ENCODE measurements around the gene GABRA4. TPM values are rescaled to one million over a fixed set of nuclear protein-coding genes. Genes with fewer than 3 reads are reported as not detected.

GABRA4 gene
- total RNA-seq, 1 donor from 2014 or later = 1.2 TPM

GRCh38 chr4:46979726-46980125 lies 13.7 kb downstream of the GABRA4 start:
- DNase-seq (ENCODE audit: low spot score) = no peak

- DNase-seq (ENCODE audit: low spot score) = no peak
Measured at GRCh38 chr4:46979283-46979682, 14.1 kb downstream of the GABRA4 start.

- DNase-seq (ENCODE audit: low spot score) = no peak
Measured at GRCh38 chr4:46977245-46977644, 16.1 kb downstream of the GABRA4 start.

- no peak for DNase-seq (ENCODE audit: low spot score)
Measured at GRCh38 chr4:46975812-46976553, 17.4 kb downstream of the GABRA4 start.

- no peak for DNase-seq (ENCODE audit: low spot score)
Measured at GRCh38 chr4:46974891-46975543, 18.4 kb downstream of the GABRA4 start.

- no peak for DNase-seq (ENCODE audit: low spot score)
Measured at GRCh38 chr4:46968847-46969246, 24.5 kb downstream of the GABRA4 start.

GRCh38 chr4:46967631-46968030 lies 25.8 kb downstream of the GABRA4 start:
- DNase-seq (ENCODE audit: low spot score) = no peak

GRCh38 chr4:46958742-46959488 lies 34.5 kb downstream of the GABRA4 start:
- DNase-seq (ENCODE audit: low spot score) = no peak

GRCh38 chr4:46956451-46956850 lies 36.9 kb downstream of the GABRA4 start:
- DNase-seq (ENCODE audit: low spot score) = no peak

GRCh38 chr4:46955601-46956000 lies 37.8 kb downstream of the GABRA4 start:
- DNase-seq (ENCODE audit: low spot score) = no peak

- no peak for DNase-seq (ENCODE audit: low spot score)
Measured at GRCh38 chr4:46954643-46955042, 38.7 kb downstream of the GABRA4 start.

GRCh38 chr4:46953564-46953963 lies 39.8 kb downstream of the GABRA4 start:
- DNase-seq (ENCODE audit: low spot score) = no peak

- no peak for DNase-seq (ENCODE audit: low spot score)
Measured at GRCh38 chr4:46952451-46952850, 40.9 kb downstream of the GABRA4 start.

- no peak for DNase-seq (ENCODE audit: low spot score)
Measured at GRCh38 chr4:46950826-46951225, 42.6 kb downstream of the GABRA4 start.

GRCh38 chr4:46949822-46950221 lies 43.6 kb downstream of the GABRA4 start:
- no peak for DNase-seq (ENCODE audit: low spot score)

GRCh38 chr4:46947541-46947940 lies 45.8 kb downstream of the GABRA4 start:
- DNase-seq (ENCODE audit: low spot score) = no peak

- no peak for DNase-seq (ENCODE audit: low spot score)
Measured at GRCh38 chr4:46946919-46947536, 46.4 kb downstream of the GABRA4 start.

- no peak for DNase-seq (ENCODE audit: low spot score)
Measured at GRCh38 chr4:46945062-46945461, 48.3 kb downstream of the GABRA4 start.

- DNase-seq (ENCODE audit: low spot score) = no peak
Measured at GRCh38 chr4:46944345-46944744, 49.0 kb downstream of the GABRA4 start.

- DNase-seq (ENCODE audit: low spot score) = no peak
Measured at GRCh38 chr4:46937493-46937892, 55.9 kb downstream of the GABRA4 start.

- DNase-seq (ENCODE audit: low spot score) = peak; percentile 60
Measured at GRCh38 chr4:46934726-46935125, 58.7 kb downstream of the GABRA4 start.

GRCh38 chr4:46933686-46934085 lies 59.7 kb downstream of the GABRA4 start:
- DNase-seq (ENCODE audit: low spot score) = no peak
